ENCODE results near the gene TUT7.
A peak's percentile ranks its signal among the peaks of the same experiment; 100 is the strongest.
"Not testable (repeated sequence)": the region's sequence is repeated elsewhere in the genome, so short reads cannot be mapped to it uniquely, and the experiment has no call there.

The TUT7 gene

GRCh38 chr9:86354011-86354817, at the start of gene TUT7:
TSS of gene TUT7 (minus strand) at chr9:86354410. CDS start at chr9:86353199, 1,211 bp downstream.
- peak; percentile 42 for DNase-seq

DNA sequence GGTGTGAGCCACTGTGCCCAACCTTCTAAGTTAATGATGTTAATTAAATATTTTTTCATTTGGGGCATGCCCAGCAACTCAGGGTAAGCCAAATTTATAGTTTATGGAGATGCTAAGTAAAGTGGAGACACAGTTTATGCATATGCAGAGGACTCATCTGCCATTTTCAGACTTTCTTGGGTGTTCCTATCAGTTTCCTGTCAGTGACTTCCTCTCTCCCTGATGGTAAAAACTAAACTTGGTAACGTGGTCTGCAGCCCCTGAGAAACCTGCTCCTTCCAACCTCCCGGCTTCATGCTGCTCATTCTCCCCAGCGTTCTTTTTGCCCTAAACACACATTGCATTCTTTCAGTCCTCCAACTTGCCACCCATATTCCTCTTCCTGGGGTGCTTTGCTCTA, 48.4 kb upstream of the TUT7 start:
- DNase-seq = no peak

DNA sequence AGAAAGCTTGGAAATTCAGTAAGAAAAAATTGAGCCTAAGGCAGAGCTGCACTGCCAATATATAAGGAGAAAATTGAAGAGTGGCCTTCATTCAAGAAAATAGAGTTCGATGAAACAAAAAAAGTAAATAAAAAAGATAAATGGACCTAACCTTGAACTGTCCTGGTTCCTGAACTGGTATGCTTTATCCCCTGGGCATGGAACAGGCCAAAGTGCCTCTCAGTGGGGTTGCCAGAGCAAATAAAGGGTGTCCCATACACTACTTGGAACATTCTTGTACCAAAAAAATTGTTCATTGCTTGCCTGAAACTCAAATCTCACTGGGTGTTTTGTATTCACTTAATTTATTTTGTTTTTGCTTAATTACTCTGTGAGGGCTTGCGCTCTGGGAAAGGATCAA, 42.2 kb upstream of the TUT7 start:
- DNase-seq = no peak

- DNase-seq = not testable (repeated sequence)
Observed at GRCh38 chr9:86390184-86390583, 36.0 kb upstream of the TUT7 start.

DNA sequence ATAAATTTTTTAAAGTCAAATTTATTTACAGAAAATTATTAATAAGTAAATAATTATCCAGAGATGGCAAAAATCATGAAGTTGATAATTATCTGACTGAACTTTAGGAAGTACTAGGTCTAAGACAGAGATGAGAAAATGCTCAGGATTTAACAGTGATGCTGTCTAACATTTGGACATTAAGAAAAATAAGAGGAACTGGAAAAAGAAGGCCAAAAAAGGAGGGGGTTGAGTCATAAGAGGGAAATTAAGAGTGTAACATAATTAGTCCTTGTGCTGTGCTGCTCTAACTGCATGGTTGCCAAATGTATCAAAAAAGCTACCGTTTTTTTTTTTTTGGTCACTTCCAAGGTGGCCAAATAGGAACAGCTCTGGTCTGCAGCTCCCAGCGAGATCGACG, 35.4 kb upstream of the TUT7 start:
- DNase-seq = no peak

GRCh38 chr9:86387376-86387775, 33.2 kb upstream of the TUT7 start:
- DNase-seq = no peak

DNA sequence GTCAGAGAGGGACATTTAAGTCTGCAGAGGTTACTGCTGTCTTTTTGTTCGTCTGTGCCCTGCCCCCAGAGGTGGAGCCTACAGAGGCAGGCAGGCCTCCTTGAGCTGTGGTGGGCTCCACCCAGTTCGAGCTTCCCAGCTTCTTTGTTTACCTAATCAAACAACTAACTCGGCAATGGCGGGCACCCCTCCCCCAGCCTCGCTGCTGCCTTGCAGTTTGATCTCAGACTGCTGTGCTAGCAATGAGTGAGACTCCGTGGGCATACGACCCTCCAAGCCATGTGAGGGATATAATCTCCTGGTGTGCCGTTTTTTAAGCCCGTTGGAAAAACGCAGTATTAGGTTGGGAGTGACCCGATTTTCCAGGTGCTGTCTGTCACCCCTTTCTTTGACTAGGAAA, 28.8 kb upstream of the TUT7 start:
- DNase-seq = not testable (repeated sequence)

DNA sequence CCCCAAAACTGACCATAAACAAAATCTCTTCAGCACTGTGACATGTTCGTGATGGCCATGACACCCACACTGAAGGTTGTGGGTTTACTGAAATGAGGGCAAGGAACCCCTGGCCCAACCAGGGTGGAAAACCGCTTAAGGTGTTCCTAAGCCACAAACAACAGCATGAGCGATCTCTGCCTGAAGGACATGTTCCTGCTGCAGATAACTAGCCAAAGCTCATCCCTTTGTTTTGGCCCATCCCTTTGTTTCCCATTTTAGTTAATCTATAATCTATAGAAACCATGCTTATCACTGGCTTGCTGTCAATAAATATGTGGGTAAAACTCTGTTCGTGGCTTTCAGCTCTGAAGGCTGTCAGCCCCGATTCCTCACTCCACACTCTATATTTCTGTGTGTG, 21.8 kb upstream of the TUT7 start:
- no peak for DNase-seq

- DNase-seq = no peak
Observed at GRCh38 chr9:86369810-86370209, 15.6 kb upstream of the TUT7 start.

DNA sequence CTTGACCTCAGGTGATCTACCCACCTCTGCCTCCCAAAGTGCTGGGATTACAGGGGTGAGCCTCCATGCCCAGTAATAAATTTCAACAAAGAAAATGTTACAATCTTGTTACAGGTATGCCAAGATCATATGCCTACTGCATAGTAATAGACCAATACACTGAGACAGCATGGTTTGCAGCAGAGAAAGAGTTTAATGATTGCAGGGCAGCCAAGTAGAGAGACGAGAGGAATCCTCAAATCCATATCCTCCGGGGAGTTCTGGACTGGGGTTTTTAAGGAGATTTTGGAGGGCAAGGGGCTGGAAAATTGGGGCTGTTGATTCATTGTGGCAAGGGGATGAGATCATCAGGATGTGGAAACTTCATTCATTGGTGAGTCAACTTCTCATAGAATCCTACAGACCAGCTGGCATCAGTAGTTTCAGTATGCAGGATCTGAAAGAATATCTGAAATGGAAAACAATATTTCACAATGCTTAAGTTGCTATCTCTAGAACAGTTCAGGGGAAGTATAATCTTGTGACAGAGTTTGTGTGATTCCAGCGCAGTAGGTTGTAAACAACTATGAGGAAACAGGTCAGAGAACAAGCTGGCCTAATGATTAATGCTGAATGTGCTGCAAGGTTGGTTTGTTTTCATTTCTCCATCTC, 14.8 kb upstream of the TUT7 start:
- no peak for DNase-seq

DNA sequence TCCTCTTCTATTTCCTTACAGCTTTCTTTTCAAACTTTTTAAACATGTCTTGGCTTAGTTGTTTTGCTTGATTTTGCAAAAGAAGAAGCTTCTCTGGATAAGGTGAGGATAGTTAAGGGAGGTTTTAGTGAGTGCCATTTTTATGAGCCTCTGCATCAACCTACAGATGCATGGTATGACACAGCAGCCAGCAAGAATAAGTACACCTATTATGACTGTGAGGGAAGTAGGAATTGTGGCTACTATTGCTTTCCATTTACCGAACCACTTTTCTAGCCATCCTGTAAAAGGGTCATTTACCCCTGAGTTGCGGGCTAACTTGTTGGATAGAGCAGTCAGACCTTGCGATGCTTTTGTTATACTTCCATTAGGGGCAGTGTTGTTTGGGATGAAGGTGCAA, 7.0 kb upstream of the TUT7 start:
- no peak for DNase-seq

DNA sequence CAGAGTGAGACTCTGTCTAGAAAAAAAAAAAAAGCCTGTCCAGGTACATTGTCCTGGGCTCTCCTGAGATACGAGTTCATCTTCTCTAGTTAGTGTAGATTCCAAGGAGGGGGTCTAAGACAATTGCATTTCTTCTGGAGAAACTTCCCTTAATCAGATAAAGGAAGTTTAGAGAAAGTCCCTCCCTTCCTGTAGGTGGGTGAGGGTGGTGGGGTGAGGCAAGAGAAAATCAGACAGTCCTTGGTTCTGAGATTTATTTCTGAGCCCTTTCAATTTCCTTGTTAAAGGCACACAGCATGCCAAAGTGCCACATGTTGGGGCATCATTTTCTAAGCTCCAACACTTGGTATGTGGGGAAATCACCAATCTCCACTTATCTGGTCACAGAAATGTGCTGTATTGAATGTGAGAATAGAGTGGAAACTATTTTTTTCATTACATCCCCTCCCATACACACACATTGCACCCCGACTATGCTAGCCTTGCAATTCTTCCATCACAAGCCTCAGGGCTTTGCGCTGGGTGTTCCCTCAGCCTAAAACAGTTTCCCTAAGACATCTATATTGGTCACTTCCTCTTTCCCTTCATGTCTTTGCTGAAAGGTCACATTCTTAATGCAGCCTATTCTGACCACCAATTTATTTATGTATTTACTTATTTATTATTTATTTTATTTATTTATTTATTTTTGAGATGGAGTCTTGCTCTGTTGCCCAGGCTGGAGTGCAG, 5.1 kb upstream of the TUT7 start:
- no peak for DNase-seq

DNA sequence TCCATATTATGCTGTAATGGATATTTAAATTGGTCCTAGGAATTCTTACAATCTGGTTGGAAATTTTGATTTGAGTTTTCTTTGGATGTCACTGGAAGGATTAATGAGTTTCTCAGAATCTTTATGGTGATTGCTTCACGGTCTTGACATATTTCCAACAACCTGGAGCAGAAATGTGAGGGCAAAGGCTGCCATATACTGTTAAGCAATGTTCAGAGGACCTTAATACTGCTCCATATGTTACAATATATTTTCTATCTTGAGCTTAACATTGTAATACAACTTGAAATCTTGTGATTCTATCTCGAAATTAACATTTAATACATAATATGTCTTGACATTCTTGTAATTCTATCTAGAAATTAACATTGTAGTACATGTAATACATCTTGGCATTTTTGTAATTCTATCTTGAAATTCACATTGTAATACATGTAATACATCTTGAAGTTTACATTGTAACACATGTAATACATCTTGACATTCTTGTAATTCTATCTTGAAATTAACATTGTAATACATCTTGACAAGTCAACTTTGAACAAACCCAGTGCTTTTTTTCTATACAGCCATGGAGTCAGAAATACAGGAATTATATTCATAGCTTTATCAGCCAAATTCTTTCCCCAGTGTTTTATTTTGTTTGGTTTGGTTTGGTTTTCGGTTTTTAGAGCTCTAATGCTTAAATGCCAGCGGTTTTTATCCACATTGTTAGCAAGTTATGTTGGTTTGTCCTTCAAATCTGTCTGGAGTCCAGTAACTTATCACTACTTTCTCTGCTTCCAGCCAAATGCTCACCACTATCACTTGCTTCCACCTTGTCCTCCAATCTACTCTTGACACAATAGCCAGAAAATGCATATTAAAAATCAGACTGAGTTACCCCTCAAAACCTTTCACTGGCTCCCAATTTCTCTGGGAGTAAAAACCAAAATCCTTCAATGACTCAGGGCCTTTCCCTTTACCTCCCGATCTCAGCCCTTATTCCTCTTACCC, 3.0 kb upstream of the TUT7 start:
- DNase-seq = no peak

- no peak for DNase-seq
Observed at GRCh38 chr9:86355814-86356213, 1.6 kb upstream of the TUT7 start.

DNA sequence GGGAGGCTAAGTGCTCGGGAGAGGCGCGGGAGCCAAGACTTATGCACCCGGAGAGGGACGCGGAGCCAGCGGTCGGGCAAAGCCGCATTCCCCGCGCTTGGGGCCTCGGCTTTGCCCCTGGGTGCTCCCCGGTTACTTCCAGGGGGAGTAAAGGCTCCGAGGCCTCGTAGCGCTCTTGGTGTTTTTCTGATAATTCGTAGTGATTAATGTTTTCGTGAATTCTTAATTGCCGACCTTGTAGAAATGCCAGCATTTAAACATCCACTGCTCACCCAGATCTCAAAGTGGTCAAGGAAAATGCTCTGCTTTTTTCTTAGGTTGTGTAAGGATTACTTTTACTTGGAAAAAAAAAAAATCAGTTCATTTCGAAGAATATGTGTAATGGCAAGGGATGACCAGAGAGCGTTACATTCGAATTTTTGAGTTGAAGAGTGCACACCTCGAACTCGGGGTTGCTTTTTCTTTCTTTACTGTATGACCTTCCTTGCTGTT, 654 bp upstream of the TUT7 start:
- no peak for DNase-seq

GRCh38 chr9:86353655-86354010, 577 bp downstream of the TUT7 start:
- DNase-seq = no peak

- DNase-seq = no peak
Observed at GRCh38 chr9:86352440-86353077, 1.7 kb downstream of the TUT7 start.

GRCh38 chr9:86351880-86352279, 2.3 kb downstream of the TUT7 start:
- DNase-seq = no peak

- DNase-seq = no peak
Observed at GRCh38 chr9:86350006-86350760, 4.0 kb downstream of the TUT7 start.

DNA sequence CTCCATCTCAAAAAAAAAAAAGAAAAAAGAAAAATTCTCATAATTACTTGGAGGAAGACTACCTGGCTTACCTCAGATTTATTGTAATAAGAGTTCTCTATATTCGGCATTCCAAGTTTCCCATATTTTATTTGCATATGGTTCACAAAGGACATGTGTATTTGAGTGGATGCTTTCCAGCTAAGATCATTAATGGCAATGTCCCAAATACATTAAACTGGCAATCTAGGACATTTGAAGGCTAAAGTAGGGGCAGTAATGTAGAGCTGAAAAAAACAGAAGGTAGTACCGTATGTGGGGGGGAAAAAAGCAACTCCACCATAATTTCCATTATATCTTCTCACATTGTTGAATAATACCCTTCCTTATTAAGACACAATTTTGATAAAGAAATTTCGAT, 4.9 kb downstream of the TUT7 start:
- no peak for DNase-seq

GRCh38 chr9:86347991-86348390, 6.2 kb downstream of the TUT7 start:
- no peak for DNase-seq
